ENCODE data around the gene SUOX.
"Not testable (repeated sequence)": the region's sequence is repeated elsewhere in the genome, so short reads cannot be mapped to it uniquely, and the experiment has no call there.

SUOX gene

DNA sequence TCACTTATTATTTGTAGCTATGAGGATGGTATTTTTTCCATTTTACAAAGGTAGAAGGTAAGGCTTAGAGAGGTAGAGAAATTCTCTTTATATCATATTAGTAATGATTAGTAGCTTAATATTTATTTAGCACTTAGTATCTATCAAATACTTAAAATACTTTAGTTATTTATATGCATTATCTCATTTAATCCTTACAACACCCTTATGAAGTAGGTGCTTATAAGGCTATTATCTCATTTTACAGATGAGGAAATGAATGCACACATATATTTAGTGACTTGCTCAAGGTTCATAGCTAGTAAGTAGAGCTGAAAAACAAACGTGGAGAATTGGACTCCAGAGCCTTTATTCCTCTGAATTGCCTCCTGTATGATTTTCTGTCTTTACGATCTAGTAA lies 12.2 kb upstream of the SUOX start:
- no peak for DNase-seq

DNA sequence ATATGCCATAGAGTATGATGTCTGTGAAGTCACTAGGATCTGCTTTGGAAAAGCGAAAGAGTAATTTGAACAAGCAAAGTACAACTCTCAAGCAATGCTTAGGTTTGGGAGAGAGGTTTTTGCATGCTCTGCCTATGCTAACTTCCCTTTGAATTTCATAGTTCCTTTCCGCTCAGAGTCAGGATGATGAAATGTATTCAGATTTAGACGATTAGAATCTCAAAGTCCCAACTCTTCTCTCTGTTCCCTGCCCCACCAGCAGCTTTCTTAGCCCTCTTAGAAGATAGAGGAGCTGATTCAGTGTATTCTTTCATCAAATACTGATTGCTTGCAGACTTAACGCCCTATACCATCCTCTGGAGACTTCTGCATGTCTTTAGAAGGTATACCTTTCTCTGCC lies 11.7 kb upstream of the SUOX start:
- no peak for DNase-seq

DNA sequence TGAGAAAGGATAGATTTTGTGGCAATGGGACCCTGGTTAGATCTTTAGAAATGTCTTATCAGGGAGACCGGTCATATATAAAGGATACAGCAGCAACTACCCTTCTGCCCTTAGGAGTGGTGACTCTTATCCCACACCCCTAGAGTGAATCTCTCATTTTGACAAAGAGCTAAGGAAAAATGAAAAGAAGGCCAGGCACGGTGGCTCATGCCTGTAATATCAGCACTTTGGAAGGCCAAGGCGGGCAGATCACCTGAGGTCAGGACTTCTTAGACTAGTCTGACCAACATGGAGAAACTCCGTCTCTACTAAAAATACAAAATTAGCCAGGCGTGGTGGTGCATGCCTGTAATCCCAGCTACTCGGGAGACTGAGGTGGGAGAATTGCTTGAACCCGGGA lies 11.1 kb upstream of the SUOX start:
- DNase-seq, result not testable (repeated sequence)

DNA sequence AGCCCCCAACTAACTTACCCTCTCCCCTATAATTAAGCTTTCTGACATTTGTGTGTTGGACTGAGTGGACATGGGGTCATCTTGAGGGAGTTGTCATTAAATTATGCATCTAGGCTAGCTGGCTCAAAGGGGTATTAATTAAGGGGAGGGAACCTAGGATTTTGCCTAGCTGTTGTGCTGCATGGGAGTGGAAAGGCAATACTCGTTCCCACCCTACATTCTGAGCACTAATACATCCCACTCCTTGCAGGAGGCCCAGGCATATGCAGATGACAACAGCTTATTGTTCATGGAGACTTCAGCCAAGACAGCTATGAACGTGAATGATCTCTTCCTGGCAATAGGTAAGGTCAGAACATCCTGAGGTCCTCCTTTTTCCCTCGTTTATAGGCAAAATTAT lies 6.0 kb upstream of the SUOX start:
- DNase-seq, result no peak

DNA sequence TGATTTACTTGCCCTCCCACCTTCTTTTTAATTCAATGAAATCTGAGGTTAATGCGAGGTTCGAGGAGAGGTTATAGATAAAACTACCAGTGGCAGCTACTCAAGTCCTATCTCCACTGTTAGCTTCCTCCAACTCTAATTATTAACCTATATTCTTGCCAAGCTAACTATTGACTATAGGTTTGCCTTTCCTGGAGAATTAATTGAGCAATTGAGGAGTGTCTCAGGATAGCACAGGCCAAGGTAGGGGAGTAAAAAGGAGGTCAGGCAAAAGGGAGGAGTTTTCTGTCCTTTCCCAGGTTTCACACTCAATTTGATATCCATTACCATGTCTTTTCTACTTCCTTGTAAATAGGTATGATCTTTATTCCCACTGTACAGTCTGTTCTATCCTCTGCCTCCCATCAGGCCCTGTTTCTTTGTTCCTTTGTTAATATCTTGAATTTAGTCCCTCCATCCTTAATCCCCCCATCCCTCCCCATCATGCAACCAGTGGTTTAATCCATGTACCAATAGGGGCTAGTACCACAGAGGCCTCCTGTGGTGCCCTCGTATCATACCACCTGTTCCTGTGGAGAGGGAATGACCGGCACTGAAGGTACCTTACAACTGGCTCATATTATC lies 3.7 kb upstream of the SUOX start:
- DNase-seq, result no peak

DNA sequence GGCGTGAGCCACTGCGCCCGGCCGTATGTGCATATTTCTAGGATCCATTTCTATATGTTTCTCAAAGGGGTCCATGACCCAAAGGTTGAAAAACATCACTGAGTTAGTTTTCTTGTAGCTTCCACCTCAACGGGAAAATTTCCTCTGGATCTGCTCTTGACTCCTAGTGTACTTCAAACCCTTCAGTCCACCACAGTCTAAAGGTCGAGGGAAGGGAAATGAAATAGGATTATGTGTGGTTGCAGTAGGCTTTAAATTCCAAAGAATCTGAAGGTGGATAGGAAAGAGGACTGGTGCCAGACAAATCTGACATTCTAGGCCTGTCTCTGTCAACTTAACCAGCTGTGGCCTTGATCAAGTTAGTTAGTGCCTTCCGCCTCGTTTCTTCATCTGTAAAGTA lies 1.7 kb upstream of the SUOX start:
- DNase-seq, result no peak

DNA sequence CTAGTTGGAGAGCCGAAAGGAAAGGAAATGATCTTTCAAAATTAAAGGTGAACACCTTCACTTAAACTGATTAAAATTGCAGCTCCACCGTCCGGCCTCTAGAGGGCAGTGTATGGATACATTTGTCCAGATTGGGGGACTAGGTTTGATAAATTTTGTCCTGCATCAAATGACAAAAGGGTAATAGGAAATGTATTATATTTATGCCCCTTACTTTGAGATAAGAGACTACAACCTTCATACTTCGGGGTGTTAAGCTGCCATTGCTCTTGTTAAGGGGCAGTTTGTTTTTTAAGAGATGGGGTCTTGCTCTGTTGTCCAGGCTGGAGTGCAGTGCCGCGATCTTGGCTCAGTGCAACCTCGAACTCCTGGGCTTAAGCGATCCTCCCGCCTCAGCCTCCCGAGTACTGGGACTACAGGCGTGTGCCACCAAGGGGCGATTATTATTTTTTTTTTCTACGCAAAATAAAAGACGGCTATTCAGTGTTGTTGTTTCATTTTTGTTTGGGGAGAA lies 818 bp upstream of the SUOX start:
- peak; percentile 20 for DNase-seq

DNA sequence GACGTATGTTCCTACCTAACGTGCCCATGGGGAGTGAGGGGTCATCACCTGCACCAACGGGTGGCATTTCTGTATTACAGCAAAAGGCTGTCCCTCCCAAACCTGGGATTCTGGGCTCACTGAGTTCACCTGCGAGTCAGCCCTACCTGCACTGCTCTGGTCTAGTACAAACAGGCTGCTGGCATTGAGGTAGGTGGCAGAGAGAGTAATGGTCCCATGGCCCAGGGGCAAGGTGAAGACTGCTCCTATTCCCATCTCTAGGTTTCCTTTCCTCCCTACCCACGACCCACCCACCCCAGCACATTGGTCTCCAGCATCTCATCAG lies 421 bp downstream of the SUOX start:
- DNase-seq, result no peak

DNA sequence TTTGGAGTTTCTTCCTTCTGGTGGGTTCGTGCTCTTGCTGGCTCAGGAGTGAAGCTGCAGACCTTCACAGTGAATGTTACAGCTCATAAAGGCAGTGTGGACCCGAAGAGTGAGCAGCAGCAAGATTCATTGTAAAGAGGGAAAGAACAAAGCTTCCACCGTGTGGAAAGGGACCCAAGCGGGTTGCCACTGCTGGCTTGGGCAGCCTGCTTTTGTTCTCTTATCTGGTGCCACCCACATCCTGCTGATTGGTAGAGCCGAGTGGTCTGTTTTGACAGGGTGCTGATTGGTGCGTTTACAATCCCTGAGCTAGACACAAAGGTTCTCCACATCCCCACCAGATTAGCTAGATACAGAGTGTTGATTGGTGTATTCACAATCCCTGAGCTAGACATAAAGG lies 2.4 kb downstream of the SUOX start:
- DNase-seq, result not testable (repeated sequence)

DNA sequence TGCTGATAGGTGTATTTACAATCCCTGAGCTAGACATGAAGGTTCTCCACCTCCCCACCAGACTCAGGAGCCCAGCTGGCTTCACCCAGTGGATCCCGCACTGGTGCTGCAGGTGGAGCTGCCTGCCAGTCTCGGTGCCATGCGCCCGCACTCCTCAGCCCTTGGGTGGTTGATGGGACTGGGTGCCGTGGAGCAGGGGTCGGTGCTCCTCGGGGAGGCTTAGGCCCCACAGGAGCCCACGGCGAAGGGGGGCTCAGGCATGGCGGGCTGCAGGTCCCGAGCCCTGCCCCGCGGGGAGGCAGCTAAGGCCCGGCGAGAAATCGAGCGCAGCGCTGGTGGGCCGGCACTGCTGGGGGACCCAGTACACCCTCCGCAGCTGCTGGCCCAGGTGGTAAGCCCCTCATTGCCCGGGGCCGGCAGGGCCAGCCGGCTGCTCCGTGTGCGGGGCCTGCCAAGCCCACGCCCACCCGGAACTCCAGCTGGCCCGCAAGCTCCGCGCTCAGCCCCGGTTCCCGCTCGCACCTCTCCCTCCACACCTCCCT lies 3.0 kb downstream of the SUOX start:
- DNase-seq, result not testable (repeated sequence)

DNA sequence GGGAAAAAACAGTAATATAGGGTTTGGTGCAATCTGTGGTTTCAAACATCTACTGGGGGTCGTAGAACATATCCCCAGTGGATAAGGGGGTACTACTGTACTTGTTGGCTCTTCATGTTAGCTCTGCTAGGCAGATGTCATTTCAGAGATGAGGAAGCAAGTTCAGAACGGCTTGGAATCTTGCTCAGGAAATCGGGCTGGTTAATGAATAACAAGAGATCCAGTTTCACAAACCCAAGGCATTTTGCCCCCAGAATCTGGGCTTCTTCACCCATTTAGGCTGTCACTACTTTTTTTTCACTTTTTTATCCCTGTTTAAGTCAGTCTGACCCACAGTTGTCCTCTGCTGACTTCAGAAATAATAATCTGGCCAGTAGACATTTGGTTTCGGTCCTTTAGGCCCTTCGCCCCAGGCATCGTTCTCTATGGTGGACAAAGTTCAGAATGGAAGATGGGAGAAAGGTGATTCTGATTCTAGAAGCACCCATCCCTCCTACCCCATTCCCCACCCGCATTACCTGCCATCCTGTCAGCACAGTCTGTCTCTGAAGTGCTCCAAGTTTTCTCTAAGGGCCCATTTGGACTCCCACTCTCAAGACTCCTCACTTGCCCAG lies 4.5 kb downstream of the SUOX start:
- DNase-seq, result no peak

DNA sequence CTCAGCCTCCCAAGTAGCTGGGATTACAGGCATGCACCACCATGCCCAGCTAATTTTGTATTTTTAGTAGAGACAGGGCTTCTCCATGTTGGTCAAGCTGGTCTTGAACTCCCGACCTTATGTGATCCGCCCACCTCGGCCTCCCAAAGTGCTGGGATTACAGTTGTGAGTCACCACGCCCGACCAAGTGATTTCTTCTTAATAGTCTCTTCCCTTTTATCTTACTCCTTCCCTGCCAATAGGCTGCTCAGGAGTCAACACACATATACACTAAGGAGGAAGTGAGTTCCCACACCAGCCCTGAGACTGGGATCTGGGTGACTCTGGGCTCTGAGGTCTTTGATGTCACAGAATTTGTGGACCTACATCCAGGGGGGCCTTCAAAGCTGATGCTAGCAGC lies 6.3 kb downstream of the SUOX start:
- DNase-seq, result not testable (repeated sequence)

DNA sequence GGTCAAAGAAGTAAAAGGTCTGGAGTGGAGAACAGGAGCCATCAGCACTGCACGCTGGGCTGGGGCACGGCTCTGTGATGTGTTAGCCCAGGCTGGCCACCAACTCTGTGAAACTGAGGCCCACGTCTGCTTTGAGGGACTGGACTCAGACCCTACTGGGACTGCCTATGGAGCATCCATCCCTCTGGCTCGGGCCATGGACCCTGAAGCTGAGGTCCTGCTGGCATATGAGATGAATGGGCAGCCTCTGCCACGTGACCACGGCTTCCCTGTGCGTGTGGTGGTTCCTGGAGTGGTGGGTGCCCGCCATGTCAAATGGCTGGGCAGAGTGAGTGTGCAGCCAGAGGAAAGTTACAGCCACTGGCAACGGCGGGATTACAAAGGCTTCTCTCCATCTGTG lies 7.1 kb downstream of the SUOX start:
- no peak for DNase-seq

DNA sequence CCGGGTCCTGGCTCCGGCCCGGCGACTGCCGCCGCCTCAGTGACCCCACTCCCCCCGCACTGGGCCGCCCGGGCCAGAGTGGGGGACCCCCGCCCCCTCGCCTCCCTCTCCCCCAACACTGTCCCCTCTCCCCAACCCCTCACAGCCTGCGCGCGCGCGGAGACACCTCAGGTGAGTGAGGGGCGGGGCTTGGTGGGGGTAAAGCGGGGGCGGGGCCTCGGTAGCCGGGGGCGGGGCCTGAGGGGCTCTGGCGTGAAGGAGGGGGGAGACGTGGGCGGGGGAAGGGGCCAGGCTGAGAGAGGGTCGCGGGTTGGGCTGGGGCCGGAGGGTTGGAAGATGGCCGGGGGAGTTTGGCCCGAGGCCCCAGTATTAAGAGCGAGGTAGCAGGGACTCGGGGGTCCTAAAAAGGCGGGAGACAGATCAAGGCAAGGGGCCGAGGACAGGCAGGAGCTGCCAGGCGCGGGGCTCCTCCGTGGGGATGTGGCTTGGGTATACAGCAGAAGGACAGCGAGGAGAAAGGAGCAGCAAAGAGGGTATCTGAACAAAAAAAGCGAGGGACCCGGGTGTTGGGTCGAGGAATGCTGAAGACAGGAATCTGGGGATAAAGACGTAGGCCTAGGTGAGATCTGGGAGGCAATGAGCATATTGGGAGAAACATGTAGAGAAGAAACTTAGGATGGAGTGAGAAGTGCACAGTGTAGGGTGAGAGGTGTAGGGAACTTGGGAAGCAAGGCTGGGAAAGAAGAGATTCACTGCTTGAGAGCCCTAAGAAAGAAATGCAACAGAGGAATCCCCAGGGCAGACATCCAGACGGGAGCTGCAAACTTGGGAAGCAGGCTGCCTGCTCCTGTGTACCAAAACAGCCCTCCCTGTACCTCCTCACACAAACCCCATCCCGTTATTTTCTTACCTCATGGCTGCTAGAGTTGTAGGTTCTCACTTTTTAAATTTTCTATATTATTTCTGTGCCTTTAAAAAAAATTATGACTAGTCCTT lies 10.8 kb downstream of the SUOX start:
- no peak for DNase-seq

DNA sequence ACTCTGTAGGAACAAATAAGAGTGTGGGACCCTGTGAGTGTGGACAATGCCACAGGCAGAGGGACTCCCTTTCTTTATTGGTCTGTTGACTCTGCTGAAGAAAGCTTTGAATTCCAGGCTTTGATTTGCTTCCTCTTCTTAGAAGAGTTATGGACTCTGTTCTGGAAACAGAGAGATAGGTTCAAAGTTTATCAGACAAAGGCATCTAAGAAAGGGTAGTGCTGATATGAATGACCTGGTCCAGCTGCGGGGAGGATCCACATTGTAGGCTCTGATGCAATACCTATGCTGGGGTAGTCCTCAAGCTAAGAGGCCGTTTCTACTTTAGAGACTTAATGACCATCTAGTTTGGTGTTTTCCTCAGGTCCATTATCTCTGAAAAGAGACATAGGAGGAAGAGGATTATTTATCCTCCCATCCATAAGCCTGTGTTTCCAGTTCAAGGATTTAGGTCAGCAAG lies 13.1 kb downstream of the SUOX start:
- no peak for DNase-seq

DNA sequence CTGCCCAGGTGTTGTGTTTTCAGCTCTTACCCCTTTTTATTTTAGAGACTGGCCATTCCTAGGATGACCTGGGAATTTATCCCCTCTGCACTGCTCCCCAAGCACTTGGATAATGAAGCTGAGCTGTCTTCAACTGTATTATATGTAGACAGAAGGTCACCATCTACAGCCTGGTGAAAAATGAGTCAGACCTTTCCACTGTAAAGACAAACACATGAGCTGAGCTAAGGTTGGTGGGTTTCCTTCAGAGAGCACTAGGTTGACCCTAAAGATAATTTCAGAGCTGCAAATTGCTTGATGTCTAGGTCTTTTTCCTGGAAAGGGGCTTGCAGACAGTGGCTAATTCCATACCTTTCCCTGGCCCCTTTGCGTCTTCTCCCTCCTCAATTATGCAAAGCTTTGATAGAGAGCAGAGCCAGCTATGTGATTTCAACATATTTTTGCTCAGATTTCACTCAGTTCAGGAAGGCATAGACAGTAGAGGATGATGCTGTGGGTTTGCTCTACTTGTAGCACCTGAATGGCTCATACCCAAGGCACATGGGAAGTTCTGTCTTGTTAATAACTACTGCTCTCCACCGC lies 14.5 kb downstream of the SUOX start:
- DNase-seq, result no peak

DNA sequence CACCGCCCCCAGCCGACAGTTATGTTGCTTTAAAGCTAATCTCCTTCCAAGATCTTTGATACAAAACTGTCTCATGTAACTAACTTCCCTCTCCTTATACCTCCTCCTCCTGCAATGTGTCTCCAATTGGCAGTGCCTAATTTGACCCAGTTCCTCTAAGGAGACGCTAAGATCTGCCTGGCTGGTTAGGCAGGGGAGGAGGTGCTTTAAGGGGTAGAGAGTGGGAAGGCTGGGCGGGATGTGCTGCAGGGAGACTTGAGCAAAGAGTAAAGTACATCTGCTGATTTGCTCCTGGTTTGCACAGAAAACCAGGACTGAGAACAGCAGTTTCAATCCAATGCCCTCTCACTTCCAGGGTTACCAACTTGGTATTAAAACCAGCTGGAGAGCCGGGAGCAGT lies 16.4 kb downstream of the SUOX start:
- no peak for DNase-seq

DNA sequence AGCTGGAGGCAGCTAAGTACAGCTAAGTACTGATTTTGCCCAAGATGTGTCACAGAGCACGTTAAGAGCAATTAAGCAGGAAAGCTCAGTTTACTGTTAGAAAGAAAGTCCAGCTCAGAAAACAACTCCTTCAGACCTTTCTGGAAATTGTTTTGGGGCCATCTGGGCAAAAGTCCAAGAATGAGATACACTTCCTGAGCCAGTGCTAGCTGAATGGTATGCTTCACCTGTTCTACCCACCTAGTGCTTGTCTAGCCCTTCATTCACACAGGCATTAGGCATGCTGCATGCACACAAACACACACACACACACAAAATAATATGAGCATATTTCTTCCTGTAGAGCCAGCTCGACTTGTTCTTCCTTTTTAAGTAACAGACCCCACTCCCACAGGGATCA lies 17.1 kb downstream of the SUOX start:
- no peak for DNase-seq

DNA sequence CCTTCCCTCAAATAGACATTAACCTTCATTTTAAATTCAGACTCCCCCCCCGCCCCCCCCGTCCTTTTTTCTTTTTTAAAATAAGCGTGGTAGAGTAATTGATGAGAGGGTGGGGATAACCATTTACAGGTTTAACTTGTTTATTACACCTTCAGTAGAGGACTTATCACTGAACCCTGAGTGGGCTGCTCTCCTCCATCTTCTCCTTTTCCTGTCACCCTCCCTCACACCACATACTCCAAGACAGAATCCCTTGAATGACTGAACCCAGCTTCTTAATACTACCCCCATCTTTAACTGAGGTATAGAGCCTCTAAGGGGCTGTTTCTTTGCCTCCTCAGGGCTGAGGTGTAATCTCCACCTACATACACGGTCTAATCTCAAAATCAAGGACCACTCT lies 20.1 kb downstream of the SUOX start:
- no peak for DNase-seq

DNA sequence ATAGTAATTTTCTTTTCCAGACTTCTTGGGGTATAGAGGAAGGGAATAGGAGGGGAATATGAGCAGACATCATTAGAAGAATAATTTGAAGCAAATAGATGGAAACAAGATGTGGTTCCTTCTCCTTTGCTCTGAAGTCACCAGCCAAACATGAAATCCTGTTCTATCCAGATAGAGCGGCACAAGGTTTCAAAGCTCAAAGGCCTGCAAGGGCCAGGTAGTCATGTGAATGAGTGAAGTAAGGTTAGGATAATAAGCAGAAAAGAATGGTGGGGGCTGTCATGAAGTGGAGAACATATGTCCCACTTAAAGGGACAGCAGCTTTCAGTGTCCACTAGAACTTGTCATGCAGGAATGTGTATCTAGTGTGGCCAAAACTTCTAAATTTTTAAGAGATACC lies 21.3 kb downstream of the SUOX start:
- no peak for DNase-seq

DNA sequence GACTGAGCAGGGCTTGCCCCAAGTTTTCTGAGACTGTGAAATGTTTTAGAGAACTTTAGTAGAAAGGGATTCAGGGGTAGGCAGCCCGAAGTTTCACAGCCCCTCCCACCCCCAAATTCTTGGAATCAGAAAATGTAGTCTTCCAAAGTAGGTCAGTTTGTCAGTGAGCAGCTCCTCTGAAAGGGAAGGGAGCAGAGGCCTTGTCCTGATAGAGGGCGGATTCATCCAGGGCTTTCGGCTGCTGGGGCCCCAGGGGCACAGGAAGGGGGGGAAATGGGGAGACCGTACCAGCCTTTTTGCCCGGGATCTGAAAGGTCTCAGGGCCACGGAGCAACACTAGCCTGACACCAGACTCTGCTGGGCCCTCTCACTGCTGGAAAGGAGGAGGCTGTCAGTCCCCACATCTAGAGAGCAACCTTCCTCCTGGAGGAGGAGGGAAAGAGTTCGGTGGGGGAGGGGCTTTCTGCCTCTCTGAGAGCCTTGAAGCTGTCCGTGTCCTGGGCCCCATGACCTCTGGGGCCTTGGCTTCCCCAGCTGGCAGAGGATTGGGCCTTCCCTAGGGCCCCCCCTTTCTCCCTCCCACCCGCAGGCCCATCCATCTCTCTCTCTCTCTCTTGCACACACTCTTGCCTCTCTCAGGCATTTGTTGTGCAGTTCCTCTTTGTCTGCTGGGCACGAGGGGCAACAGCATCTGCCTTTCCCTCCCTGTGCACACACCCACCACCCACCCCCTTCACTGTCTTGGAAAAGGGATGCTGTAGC lies 23.5 kb downstream of the SUOX start, which contains the start of gene IKZF4:
IKZF4 (plus strand) TSS at position 621 of the 762 bp plus-strand sequence. CDS start 451 bp downstream, outside the sequence.
- DNase-seq, result no peak

DNA sequence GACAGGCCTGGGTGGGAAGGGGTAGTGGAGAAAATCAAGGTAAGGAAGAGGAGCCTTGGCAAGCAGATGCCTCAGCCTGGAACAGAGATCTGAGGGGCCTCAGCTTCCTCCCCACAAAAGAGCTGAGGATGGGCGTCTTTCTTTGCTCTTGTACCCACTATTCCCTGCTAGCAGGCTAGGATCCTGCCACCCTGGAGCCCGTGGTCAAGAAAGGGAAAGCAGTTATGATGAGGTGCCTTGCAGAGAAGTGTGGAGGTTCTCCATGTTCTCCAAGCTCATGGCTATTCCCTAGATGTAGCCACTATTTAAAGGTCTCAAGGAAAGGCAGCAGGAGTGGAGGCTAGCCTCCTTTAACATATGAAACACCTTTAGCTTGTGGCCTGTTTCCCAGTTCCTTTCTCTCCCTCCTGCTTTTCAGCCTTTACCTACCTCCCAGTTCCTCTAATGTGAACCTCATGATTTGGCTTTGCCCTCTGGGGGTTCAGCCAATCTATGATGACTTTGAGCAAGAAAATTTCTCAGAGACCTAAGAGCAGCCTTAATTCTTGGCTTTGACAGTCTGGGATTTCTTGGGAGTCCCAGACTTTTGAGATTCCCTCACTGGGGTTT lies 24.9 kb downstream of the SUOX start:
- no peak for DNase-seq
